Measurements from ENCODE around the gene CD79A. TPM values are rescaled to one million over a fixed set of nuclear protein-coding genes. Genes with fewer than 3 reads are reported as not detected.

Gene CD79A
- polyA plus RNA-seq: 10 to 100 TPM in 1 of 4 donors, 1 to 10 TPM in 1, under 1 TPM in 2; 0.45 to 10.5 (median 4.9) TPM
- long read RNA-seq, donor 1: 0 reads
- long read RNA-seq, donor 2: 0 reads
- long read RNA-seq, donor 3, partial matches to known transcripts: 0 of 1 reads
- long read RNA-seq, donor 3, other reads (novel, unspliced or antisense): 0 of 1 reads
- long read RNA-seq, donor 4: 0 reads
- long read RNA-seq, donor 5, partial matches to known transcripts: 0 of 1 reads
- long read RNA-seq, donor 5, other reads (novel, unspliced or antisense): 0 of 1 reads
- long read RNA-seq, donor 6: 0 reads
- long read RNA-seq, donor 7: 0 reads
- long read RNA-seq, donor 8, partial matches to known transcripts: 0 of 1 reads
- long read RNA-seq, donor 8, other reads (novel, unspliced or antisense): 0 of 1 reads
- long read RNA-seq, donor 9: 0 reads
- long read RNA-seq, donor 10, partial matches to known transcripts: 0 of 3 reads
- long read RNA-seq, donor 10, other reads (novel, unspliced or antisense): 0 of 3 reads

DNA sequence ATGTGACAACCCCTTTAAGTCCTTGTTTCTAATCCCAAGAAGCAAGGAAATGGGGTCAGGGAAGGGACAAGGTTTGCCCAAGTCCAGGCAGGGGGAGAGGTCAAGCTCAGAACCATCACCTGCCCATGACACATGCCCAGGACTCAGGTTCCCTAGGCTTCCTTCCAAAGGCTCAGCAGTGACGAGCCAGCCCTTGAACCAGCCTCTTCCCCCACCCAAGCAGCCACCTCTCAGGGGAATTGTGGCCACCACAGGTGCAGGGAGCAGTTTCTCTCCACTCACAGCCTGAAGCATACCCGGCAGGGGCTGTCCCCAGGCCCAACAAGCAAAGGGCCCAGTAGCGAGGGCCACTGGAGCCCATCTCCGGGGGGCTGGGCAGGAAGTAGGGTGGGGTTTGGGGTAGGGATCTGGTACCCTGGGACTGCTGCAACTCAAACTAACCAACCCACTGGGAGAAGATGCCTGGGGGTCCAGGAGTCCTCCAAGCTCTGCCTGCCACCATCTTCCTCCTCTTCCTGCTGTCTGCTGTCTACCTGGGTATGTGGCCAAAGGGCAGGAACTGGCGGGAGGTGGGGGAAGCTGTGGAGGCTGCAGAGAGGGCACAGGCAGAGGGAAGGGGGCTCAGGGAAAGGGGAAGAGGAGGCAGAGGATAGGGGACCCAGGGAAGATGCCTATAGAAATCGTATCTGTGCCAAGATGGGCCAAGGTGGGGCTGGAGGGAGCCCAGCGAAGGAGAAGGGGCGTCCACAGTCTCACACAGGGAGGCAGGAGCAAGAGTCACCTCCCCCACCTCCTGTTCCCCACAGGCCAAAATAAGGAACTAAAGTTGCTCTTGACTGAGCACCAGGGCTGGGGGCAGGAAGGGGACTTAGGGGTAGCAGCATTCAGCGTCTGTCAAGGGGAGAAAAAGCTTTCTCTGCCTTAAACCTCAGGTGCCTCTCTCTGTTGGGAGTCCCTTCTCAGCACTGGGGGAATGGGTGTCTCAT is at the start of gene CD79A:
Gene CD79A (plus strand): TSS at position 433 of the 986 bp plus-strand sequence. CDS start 26 bp downstream, at position 459.
- Histone ChIP-seq H3K27me3 (ENCODE audit: control insufficient read depth in 3 of 3, insufficient read depth in 3 of 3, low read length in 3 of 3) (peaks cover 0 to 5% (median 0%) of the 10 kb centered on the region in 3 donors), H3K4me1 (ENCODE audit: control insufficient read depth in 3 of 3, insufficient read depth in 2 of 3, low read depth in 1 of 3, low read length in 2 of 3) (no peaks in the 10 kb centered on the region), H3K4me3 (ENCODE audit: low read depth in 1 of 3, low read length in 3 of 3) (no peak within 1 kb of the TSS), H3K27ac (ENCODE audit: low read depth in 1 of 3, low read length in 2 of 3) (peak within 1 kb of the TSS in 2 of 3 donors; percentile 56 to 90), H3K36me3 (ENCODE audit: control insufficient read depth in 3 of 3, insufficient read depth in 2 of 3, low read depth in 1 of 3, low read length in 3 of 3) (peaks cover 0 to 11% (median 0%) of the 10 kb centered on the region in 3 donors), H3K9me3 (ENCODE audit: control insufficient read depth in 2 of 2, insufficient read depth in 1 of 2, low read depth in 1 of 2, low read length in 1 of 2) (no peaks in the 10 kb centered on the region)
- 60 to 81% (median 74%) methylated on average over 8 to 9 of the region's 9 CpGs for WGBS, 3 donors
- FAIRE-seq: no peak
- no peak for DNase-seq

GRCh38 chr19:41837981-41838708 is 38.9 kb upstream of the CD79A start:
- no peaks in the 10 kb centered on the region for H3K36me3 ChIP-seq (ENCODE audit: control insufficient read depth in 3 of 3, insufficient read depth in 2 of 3, low read depth in 1 of 3, low read length in 3 of 3)
- H3K4me3 ChIP-seq (ENCODE audit: low read depth in 1 of 3, low read length in 3 of 3): no peak overlapping the region
- DNase-seq (no peak), FAIRE-seq (no peak)
- WGBS, 3 donors: 44 to 64% (median 62%) methylated on average over 12 to 13 of the region's 13 CpGs
- no peak overlapping the region for H3K27ac ChIP-seq (ENCODE audit: low read depth in 1 of 3, low read length in 2 of 3)
- H3K4me1 ChIP-seq (ENCODE audit: control insufficient read depth in 3 of 3, insufficient read depth in 2 of 3, low read depth in 1 of 3, low read length in 2 of 3): no peaks in the 10 kb centered on the region
- no peaks in the 10 kb centered on the region for H3K9me3 ChIP-seq (ENCODE audit: control insufficient read depth in 2 of 2, insufficient read depth in 1 of 2, low read depth in 1 of 2, low read length in 1 of 2)
- H3K27me3 ChIP-seq (ENCODE audit: control insufficient read depth in 3 of 3, insufficient read depth in 3 of 3, low read length in 3 of 3): peaks cover 0 to 14% (median 10%) of the 10 kb centered on the region in 3 donors

GRCh38 chr19:41839211-41839610 is 37.9 kb upstream of the CD79A start:
- no peak for DNase-seq
- Histone ChIP-seq H3K27ac (ENCODE audit: low read depth in 1 of 3, low read length in 2 of 3) (no peak overlapping the region), H3K27me3 (ENCODE audit: control insufficient read depth in 3 of 3, insufficient read depth in 3 of 3, low read length in 3 of 3) (peaks cover 0 to 14% (median 10%) of the 10 kb centered on the region in 3 donors), H3K4me3 (ENCODE audit: low read depth in 1 of 3, low read length in 3 of 3) (no peak overlapping the region), H3K36me3 (ENCODE audit: control insufficient read depth in 3 of 3, insufficient read depth in 2 of 3, low read depth in 1 of 3, low read length in 3 of 3) (no peaks in the 10 kb centered on the region), H3K4me1 (ENCODE audit: control insufficient read depth in 3 of 3, insufficient read depth in 2 of 3, low read depth in 1 of 3, low read length in 2 of 3) (no peaks in the 10 kb centered on the region), H3K9me3 (ENCODE audit: control insufficient read depth in 2 of 2, insufficient read depth in 1 of 2, low read depth in 1 of 2, low read length in 1 of 2) (no peaks in the 10 kb centered on the region)
- 51 to 64% (median 62%) methylated on average over 2 of the region's 2 CpGs for WGBS, 3 donors
- FAIRE-seq: no peak

DNA sequence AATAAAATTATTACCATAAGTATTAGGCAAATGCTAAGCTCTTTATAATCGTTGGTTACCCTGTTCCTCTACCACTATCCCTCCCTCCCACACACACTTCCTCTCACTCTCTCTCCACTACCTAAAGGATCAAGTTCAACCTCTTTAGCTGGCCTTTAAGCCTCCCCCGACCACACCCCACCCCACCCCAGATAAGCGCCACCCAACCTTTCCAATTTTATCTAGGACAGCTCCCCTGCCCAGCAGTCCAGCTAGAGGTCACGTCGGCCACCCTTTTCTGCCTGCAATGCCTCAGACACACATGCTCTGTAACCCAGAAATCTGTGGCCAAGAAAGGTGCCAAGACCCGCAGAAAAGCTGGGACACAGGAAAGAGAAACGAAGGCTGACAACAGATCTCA is 33.7 kb upstream of the CD79A start:
- H3K36me3 ChIP-seq (ENCODE audit: control insufficient read depth in 3 of 3, insufficient read depth in 2 of 3, low read depth in 1 of 3, low read length in 3 of 3): no peaks in the 10 kb centered on the region
- no peak for FAIRE-seq

DNA sequence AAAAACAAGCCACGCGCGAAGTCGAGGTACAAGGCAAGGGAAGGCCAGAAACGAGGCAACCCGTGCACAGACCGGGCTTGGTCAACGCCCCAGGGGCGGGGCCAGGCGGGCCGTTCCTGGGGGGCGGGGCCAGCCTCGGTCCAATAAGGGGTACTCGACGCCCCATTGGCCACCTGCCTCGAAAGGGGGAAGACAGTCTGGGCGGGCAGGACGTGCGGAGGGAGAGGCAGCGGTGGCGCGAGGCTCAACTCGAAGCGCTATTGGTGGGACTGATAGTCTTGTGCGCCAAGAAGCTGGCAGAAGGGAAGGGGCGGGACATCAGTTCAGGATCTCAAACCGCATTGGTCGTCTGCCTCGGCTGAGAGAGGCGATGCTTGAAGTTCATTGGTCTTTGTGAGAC is 32.5 kb upstream of the CD79A start, which contains the start of gene LYPD4:
Gene LYPD4 (minus strand): TSS at position 83 of the 400 bp plus-strand sequence. CDS start 5,398 bp downstream, outside the sequence.
- H3K36me3 ChIP-seq (ENCODE audit: control insufficient read depth in 3 of 3, insufficient read depth in 2 of 3, low read depth in 1 of 3, low read length in 3 of 3): no peaks in the 10 kb centered on the region
- FAIRE-seq: no peak
- no peaks in the 10 kb centered on the region for H3K4me1 ChIP-seq (ENCODE audit: control insufficient read depth in 3 of 3, insufficient read depth in 2 of 3, low read depth in 1 of 3, low read length in 2 of 3)
- no peak within 1 kb of the TSS for H3K4me3 ChIP-seq (ENCODE audit: low read depth in 1 of 3, low read length in 3 of 3)
- DNase-seq: no peak
- peaks cover 0 to 2% of the 10 kb centered on the region in 2 donors for H3K9me3 ChIP-seq (ENCODE audit: control insufficient read depth in 2 of 2, insufficient read depth in 1 of 2, low read depth in 1 of 2, low read length in 1 of 2)
- peaks cover 0 to 4% (median 0%) of the 10 kb centered on the region in 3 donors for H3K27me3 ChIP-seq (ENCODE audit: control insufficient read depth in 3 of 3, insufficient read depth in 3 of 3, low read length in 3 of 3)
- no peak within 1 kb of the TSS for H3K27ac ChIP-seq (ENCODE audit: low read depth in 1 of 3, low read length in 2 of 3)
- 79 to 83% (median 80%) methylated on average over 29 to 30 of the region's 30 CpGs for WGBS, 3 donors

More for the DNA sequence above, 33.7 kb upstream of the CD79A start:
- DNase-seq: peak in 1 of 2 donors; percentile 16
- peaks cover 0 to 11% (median under 1%) of the 10 kb centered on the region in 3 donors for H3K27me3 ChIP-seq (ENCODE audit: control insufficient read depth in 3 of 3, insufficient read depth in 3 of 3, low read length in 3 of 3)
- no peak overlapping the region for H3K4me3 ChIP-seq (ENCODE audit: low read depth in 1 of 3, low read length in 3 of 3)
- no peaks in the 10 kb centered on the region for H3K4me1 ChIP-seq (ENCODE audit: control insufficient read depth in 3 of 3, insufficient read depth in 2 of 3, low read depth in 1 of 3, low read length in 2 of 3)
- H3K27ac ChIP-seq (ENCODE audit: low read depth in 1 of 3, low read length in 2 of 3): no peak overlapping the region
- peaks cover 0 to 2% of the 10 kb centered on the region in 2 donors for H3K9me3 ChIP-seq (ENCODE audit: control insufficient read depth in 2 of 2, insufficient read depth in 1 of 2, low read depth in 1 of 2, low read length in 1 of 2)
- 13 to 48% (median 21%) methylated on average over 7 of the region's 7 CpGs for WGBS, 3 donors

- Histone ChIP-seq H3K9me3 (ENCODE audit: control insufficient read depth in 2 of 2, insufficient read depth in 1 of 2, low read depth in 1 of 2, low read length in 1 of 2) (peaks cover 0 to 2% of the 10 kb centered on the region in 2 donors), H3K4me1 (ENCODE audit: control insufficient read depth in 3 of 3, insufficient read depth in 2 of 3, low read depth in 1 of 3, low read length in 2 of 3) (no peaks in the 10 kb centered on the region), H3K36me3 (ENCODE audit: control insufficient read depth in 3 of 3, insufficient read depth in 2 of 3, low read depth in 1 of 3, low read length in 3 of 3) (no peaks in the 10 kb centered on the region), H3K4me3 (ENCODE audit: low read depth in 1 of 3, low read length in 3 of 3) (no peak within 1 kb of the TSS), H3K27ac (ENCODE audit: low read depth in 1 of 3, low read length in 2 of 3) (no peak within 1 kb of the TSS), H3K27me3 (ENCODE audit: control insufficient read depth in 3 of 3, insufficient read depth in 3 of 3, low read length in 3 of 3) (peaks cover 0 to 4% (median 0%) of the 10 kb centered on the region in 3 donors)
- DNase-seq (no peak), FAIRE-seq (no peak)
- WGBS, 3 donors: 94 to 100% (median 96%) methylated on average over 3 of the region's 3 CpGs
Observed at GRCh38 chr19:41845001-41845050, 32.3 kb upstream of the CD79A start, which contains the start of gene DMRTC2. TSS of gene DMRTC2 (plus strand) at chr19:41845042. CDS start at chr19:41847429, 2,387 bp downstream.

DNA sequence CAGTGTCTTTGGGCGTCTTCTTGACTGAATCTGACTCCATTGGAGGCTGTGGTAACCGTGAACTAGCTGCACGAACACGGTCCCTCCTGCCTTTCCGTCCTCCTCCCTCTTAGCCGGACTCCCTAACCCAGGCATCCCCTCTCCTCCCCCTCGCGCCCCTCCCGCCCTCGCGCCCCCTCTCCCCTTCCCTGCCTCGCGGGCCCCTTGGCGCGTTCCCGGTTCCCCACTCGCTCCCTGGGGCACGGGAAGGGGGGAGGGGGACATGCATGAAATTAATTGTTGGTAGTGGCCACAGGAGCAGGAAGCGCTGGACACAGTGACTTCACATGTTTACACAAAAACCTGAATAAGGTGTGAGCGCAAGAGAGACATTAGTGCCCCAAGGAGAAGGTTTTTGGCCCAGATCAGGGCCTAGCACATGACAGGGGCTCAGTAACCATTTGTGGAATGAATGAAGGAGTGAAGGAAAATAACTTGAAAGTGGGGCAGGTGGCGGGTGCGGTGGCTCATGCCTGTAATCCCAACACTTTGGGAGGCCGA is 32.0 kb upstream of the CD79A start:
- FAIRE-seq: no peak
- no peak for DNase-seq
- WGBS, 3 donors: 87 to 95% (median 92%) methylated on average over 22 to 23 of the region's 23 CpGs
- Histone ChIP-seq H3K27me3 (ENCODE audit: control insufficient read depth in 3 of 3, insufficient read depth in 3 of 3, low read length in 3 of 3) (peaks cover 0 to 4% (median 0%) of the 10 kb centered on the region in 3 donors), H3K27ac (ENCODE audit: low read depth in 1 of 3, low read length in 2 of 3) (no peak overlapping the region), H3K9me3 (ENCODE audit: control insufficient read depth in 2 of 2, insufficient read depth in 1 of 2, low read depth in 1 of 2, low read length in 1 of 2) (peaks cover 0 to 2% of the 10 kb centered on the region in 2 donors), H3K4me1 (ENCODE audit: control insufficient read depth in 3 of 3, insufficient read depth in 2 of 3, low read depth in 1 of 3, low read length in 2 of 3) (no peaks in the 10 kb centered on the region), H3K4me3 (ENCODE audit: low read depth in 1 of 3, low read length in 3 of 3) (no peak overlapping the region), H3K36me3 (ENCODE audit: control insufficient read depth in 3 of 3, insufficient read depth in 2 of 3, low read depth in 1 of 3, low read length in 3 of 3) (no peaks in the 10 kb centered on the region)
